HEK293 (cell line): ENCODE data around the gene KCNF1.

Experiments used
- CTCF ChIA-PET: fragments of 350-600 bp; formaldehyde crosslinking; extraction: SDS; loops from one replicate; lab custom pipeline; 2021; ENCODE audit warnings: antibody characterized with exemption; lab: Yijun Ruan, JAX
- POLR2A ChIA-PET: fragments of 300-600 bp; formaldehyde crosslinking; extraction: SDS; loops from one replicate; lab custom pipeline; 2020; ENCODE audit warnings: antibody characterized with exemption, inconsistent platforms; lab: Yijun Ruan, JAX
- H3K27ac ChIP-seq: fragments of 200-500 bp; sonication (Bioruptor generic); 2 replicates; pipeline ENCODE4 v1.5.1; 2014; ENCODE audit warnings: low read depth, low read length, control low read depth, inconsistent platforms; ENCODE audit errors: extremely low read depth
- H3K36me3 ChIP-seq, 2 experiments: fragments of 200-500 bp in 1 of 2; sonication (Bioruptor generic) in 1 of 2; 1 replicate in 1 of 2; 2 replicates in 1 of 2; pipeline ENCODE4 v1.5.1; 2014 to 2017; ENCODE audit warnings: inconsistent platforms in 2 of 2, low read length in 2 of 2; ENCODE audit not compliant: control insufficient read depth in 2 of 2, insufficient read depth in 1 of 2
- H3K4me1 ChIP-seq: fragments of 200-500 bp; sonication (Bioruptor generic); 2 replicates; pipeline ENCODE4 v1.5.1; 2014; ENCODE audit warnings: mild to moderate bottlenecking, low read length, inconsistent platforms; ENCODE audit not compliant: control insufficient read depth, insufficient read depth
- H3K4me3 ChIP-seq: 2 replicates; pipeline ENCODE4 v1.5.1; 2011; ENCODE audit warnings: low read depth, mild to moderate bottlenecking, control low read depth, low read length, moderate library complexity
- H3K9me3 ChIP-seq: fragments of 200-500 bp; sonication (Bioruptor generic); 2 replicates; pipeline ENCODE4 v1.5.1; 2014; ENCODE audit warnings: low read depth, low read length, inconsistent platforms; ENCODE audit not compliant: control insufficient read depth, insufficient read depth
- BCL11B ChIP-seq: fragments of 450-650 bp; formaldehyde crosslinking; IDR thresholded peaks from 2 replicates; pipeline ENCODE4 v1.5.1; 2016; ENCODE audit warnings: low read depth, missing biosample characterization, missing genetic modification characterization
- EGR2 ChIP-seq: fragments of 450-650 bp; formaldehyde crosslinking; IDR thresholded peaks from 2 replicates; pipeline ENCODE4 v1.5.1; 2016; ENCODE audit warnings: low read depth, missing biosample characterization, missing genetic modification characterization
- KLF1 ChIP-seq: fragments of 450-650 bp; formaldehyde crosslinking; IDR thresholded peaks from 2 replicates; pipeline ENCODE4 v1.5.1; 2016; ENCODE audit warnings: missing biosample characterization, missing genetic modification characterization
- PATZ1 ChIP-seq: fragments of 450-650 bp; formaldehyde crosslinking; IDR thresholded peaks from 2 replicates; pipeline ENCODE4 v1.5.1; 2016; ENCODE audit warnings: missing biosample characterization, missing genetic modification characterization
- RBAK ChIP-seq: fragments of 450-650 bp; formaldehyde crosslinking; IDR thresholded peaks from 2 replicates; pipeline ENCODE4 v1.5.1; 2016; ENCODE audit warnings: missing biosample characterization, missing genetic modification characterization
- ZBTB48 ChIP-seq: fragments of 450-650 bp; formaldehyde crosslinking; IDR thresholded peaks from 2 replicates; pipeline ENCODE4 v1.5.1; 2016; ENCODE audit warnings: missing biosample characterization, missing genetic modification characterization
- ZBTB8A ChIP-seq: fragments of 450-650 bp; formaldehyde crosslinking; IDR thresholded peaks from 2 replicates; pipeline ENCODE4 v1.5.1; 2016; ENCODE audit warnings: missing biosample characterization, missing genetic modification characterization
- ZNF112 ChIP-seq: fragments of 450-650 bp; formaldehyde crosslinking; IDR thresholded peaks from 2 replicates; pipeline ENCODE4 v1.5.0; 2017; ENCODE audit warnings: missing biosample characterization, missing genetic modification characterization
- ZNF148 ChIP-seq: fragments of 450-650 bp; formaldehyde crosslinking; IDR thresholded peaks from 2 replicates; pipeline ENCODE4 v1.5.0; 2017; ENCODE audit warnings: missing biosample characterization, missing genetic modification characterization, borderline replicate concordance
- ZNF19 ChIP-seq: fragments of 450-650 bp; formaldehyde crosslinking; IDR thresholded peaks from 2 replicates; pipeline ENCODE4; 2016; ENCODE audit warnings: missing biosample characterization, missing genetic modification characterization, low read depth
- ZNF362 ChIP-seq: fragments of 450-650 bp; formaldehyde crosslinking; IDR thresholded peaks from 2 replicates; pipeline ENCODE4 v1.5.1; 2016; ENCODE audit warnings: missing biosample characterization, missing genetic modification characterization
- ZNF571 ChIP-seq: fragments of 450-650 bp; formaldehyde crosslinking; IDR thresholded peaks from 2 replicates; pipeline ENCODE4 v1.5.0; 2017; ENCODE audit warnings: missing biosample characterization, missing genetic modification characterization
- ZNF639 ChIP-seq: fragments of 450-650 bp; formaldehyde crosslinking; IDR thresholded peaks from 2 replicates; pipeline ENCODE4 v1.5.1; 2016; ENCODE audit warnings: missing biosample characterization, missing genetic modification characterization
- ZNF654 ChIP-seq: fragments of 450-650 bp; formaldehyde crosslinking; IDR thresholded peaks from 2 replicates; pipeline ENCODE4 v1.5.1; 2016; ENCODE audit warnings: low read depth, missing biosample characterization, missing genetic modification characterization
- ZSCAN5A ChIP-seq: fragments of 450-650 bp; formaldehyde crosslinking; IDR thresholded peaks from 2 replicates; pipeline ENCODE4 v1.5.1; 2016; ENCODE audit warnings: missing biosample characterization, missing genetic modification characterization
- TF ChIP-seq, protein P1 (sequence below): fragments of 450-650 bp; IDR thresholded peaks from 2 replicates; pipeline ENCODE4 v1.5.1; 2018; ENCODE audit warnings: missing biosample characterization, missing genetic modification characterization

The KCNF1 gene

DNA sequence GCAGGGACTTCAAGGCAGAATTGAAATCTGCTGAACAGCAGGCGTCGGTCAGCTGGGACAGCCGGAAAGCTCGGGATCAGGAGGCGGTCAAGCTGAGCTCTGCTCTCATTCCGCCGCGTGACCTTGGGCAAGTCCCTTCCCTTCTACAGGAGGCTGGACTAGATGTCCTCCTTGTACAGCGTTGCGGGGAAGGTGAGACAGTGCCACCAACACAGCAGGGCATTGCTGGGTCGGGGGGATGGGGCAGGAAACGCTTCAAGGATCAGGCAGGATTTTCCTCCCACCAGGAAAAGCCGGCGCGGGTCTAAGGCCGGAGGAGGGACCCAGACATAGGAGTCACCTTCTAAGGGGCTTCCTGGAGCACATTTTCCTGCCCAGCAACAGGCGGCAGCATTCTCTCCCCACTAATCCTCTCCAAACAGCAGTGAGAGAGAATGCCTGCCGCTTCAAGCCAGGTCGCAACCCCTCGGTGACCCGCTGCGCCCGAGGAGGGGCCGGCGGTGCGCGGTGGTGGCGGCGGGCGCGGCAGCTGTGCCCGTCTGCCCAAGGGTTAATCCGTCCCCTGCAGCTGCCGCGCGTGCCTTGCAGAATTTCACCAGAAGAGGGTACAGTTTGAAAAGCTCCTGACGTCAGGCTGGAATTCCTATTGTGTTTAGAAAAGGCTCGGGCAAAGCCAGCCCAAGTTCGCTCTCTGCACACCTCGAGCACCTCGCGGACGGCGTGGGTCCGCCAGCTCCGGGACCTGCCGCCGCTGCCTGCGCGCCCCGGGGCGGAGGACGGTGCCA, at the start of gene KCNF1 (continued):
- TF ChIP-seq ZNF362 (no peak), KLF1 (no peak), ZBTB8A (peak; percentile 68), ZNF654 (tag by site-specific recombination) (no peak)
- TF ChIP-seq, all 188 proteins: peak for 11

GRCh38 chr2:10862330-10862729, 49.4 kb upstream of the KCNF1 start:
- H3K9me3 ChIP-seq, result no peaks in the 10 kb centered on the region
- CTCF ChIA-PET, result no interaction called here
- H3K4me3 ChIP-seq, result no peak overlapping the region
- peak; percentile 26; the same call in 1 of the 2 replicates for TF ChIP-seq EGR2 (tag by site-specific recombination)
- TF ChIP-seq ZBTB48 (tag by site-specific recombination), result no peak
- TF ChIP-seq ZNF112, result no peak
- TF ChIP-seq, protein P1, sequence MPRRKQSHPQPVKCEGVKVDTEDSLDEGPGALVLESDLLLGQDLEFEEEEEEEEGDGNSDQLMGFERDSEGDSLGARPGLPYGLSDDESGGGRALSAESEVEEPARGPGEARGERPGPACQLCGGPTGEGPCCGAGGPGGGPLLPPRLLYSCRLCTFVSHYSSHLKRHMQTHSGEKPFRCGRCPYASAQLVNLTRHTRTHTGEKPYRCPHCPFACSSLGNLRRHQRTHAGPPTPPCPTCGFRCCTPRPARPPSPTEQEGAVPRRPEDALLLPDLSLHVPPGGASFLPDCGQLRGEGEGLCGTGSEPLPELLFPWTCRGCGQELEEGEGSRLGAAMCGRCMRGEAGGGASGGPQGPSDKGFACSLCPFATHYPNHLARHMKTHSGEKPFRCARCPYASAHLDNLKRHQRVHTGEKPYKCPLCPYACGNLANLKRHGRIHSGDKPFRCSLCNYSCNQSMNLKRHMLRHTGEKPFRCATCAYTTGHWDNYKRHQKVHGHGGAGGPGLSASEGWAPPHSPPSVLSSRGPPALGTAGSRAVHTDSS (tag by site-specific recombination), result no peak
- H3K27ac ChIP-seq, result no peak overlapping the region
- no peaks in the 10 kb centered on the region for H3K4me1 ChIP-seq
- POLR2A ChIA-PET, result no interaction called here
- no peaks in the 10 kb centered on the region for H3K36me3 ChIP-seq

GRCh38 chr2:10863047-10863446, 48.7 kb upstream of the KCNF1 start:
- Histone ChIP-seq H3K27ac (no peak overlapping the region), H3K9me3 (no peaks in the 10 kb centered on the region), H3K36me3 (no peaks in the 10 kb centered on the region), H3K4me3 (no peak overlapping the region), H3K4me1 (no peaks in the 10 kb centered on the region)
- POLR2A ChIA-PET, result no interaction called here
- CTCF ChIA-PET, result no interaction called here
- TF ChIP-seq ZNF19 (tag by site-specific recombination) (no peak), BCL11B (tag by site-specific recombination) (no peak), ZSCAN5A (tag by site-specific recombination) (no peak), ZNF571 (tag by site-specific recombination) (no peak), PATZ1 (tag by site-specific recombination) (no peak), RBAK (tag by site-specific recombination) (no peak), ZNF639 (tag by site-specific recombination) (no peak), ZNF148 (tag by site-specific recombination) (no peak)
